HG03442 (cell line): ENCODE data around the gene ILRUN.
"Not testable (repeated sequence)": the region's sequence is repeated elsewhere in the genome, so short reads cannot be mapped to it uniquely, and the experiment has no call there.

Experiments used
- ATAC-seq: cut with Tn5 transposase; IDR thresholded peaks from one replicate; pipeline ENCODE4 v1.9.1; 2021; ENCODE audit warnings: mild to moderate bottlenecking, moderate library complexity; ENCODE audit not compliant: unreplicated experiment

The ILRUN gene

DNA sequence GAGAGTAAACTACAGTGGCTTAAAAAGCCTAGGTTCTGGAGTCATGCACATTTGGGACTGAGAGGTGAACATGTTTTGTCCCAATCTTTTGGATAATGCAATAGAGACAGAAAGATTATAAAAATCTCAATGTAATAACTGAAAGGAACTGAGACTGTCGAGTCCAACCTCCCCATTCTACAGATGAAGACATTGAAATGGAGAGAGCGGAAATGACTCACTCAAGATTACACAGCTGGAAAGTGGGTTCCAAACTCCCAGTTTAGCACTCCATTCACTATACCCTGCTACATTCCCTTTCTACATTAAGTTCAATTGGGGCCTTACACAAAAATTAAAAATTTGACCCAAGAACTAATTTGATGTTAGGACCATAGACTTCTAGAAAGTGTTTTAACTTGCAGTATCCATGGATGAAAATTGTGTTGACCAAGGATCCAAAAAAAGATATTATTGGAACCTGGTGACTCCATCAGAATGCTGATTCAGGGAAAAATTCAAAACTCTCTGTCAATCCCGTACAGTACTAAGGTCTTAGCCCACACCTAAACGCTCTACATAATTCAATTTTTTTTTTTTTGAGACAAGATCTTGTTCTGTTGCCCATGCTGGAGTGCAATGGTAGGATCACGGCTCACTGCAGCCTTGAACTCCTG, 1.5 kb upstream of the ILRUN start:
- no peak for ATAC-seq

DNA sequence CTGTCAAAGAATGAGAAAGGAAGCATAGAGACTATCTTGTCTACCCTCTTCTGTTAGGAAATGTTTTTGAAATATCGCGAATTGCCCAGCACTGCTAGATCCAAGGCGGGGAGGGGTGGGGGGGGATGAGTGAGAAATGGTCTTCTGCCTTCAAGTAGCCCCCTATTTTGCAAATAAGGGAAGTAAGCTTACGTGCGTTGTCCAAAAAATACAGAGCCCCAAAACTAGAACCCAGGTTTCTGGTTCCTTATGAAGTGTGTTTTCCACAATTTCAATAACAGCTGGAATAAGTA, 923 bp upstream of the ILRUN start:
- ATAC-seq: no peak

DNA sequence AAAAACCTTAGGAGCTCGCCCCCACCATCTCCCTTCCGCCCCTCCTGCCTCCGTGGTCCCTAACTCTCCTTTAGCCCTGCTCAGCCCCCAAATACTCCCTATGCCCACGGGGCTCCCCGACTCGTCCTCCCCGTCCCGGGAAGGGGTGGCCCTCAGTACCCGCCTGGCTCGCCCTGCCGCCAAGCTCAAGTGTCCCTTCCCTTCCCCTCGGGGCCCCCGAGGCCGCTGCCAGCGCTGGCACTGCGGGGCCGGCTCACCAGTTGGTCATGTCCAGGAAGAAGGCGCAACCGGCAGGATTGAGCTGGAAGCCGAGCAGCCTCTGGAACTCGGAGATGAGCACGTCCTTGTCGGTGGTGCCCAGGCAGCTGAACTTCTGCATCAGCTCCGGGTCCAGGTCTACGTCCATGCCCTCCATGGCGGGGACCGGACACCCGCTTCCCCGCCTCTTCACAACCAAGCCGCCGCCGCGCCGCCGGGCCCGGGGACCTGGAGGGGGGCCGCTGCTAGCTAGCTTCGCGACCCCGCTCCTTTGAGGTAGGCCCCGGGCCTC, 303 bp downstream of the ILRUN start:
- peak; percentile 31 for ATAC-seq

GRCh38 chr6:34695729-34696188, 808 bp downstream of the ILRUN start:
- ATAC-seq: no peak

DNA sequence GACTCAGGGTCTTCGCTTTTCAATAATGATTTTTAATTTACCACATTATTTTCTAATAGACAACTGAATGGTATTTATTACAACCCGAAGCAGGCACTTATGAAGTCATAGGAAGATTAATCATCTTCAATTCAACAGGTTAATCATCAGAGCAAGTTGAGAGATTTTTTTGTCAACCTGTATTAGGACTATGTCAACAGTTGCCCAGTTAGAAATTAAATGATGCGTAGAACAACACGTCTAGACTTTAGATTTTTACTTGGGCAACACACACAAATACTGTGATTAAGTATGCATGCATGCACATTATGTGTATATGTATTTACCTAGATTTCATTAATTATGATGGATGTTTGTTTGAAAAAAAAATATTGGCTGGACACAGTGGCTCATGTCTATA, 4.3 kb downstream of the ILRUN start:
- ATAC-seq: no peak

DNA sequence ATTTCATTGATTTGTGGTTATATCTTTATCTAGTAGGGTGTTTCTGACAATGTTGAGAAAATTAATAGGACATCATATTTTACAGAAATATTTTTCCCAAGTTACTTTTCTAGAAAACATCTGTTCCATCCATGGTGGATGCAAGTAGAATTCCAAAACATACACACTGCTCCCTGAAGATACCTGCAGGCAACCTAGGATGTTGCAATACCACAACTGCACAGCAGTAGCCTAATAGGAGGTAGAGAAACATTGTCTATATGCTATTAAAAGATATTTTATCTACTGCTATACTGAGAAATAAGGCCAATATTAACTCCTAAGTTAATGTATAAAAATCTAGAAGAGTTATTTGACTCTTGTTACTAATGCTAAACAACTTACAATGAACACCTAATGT, 6.8 kb downstream of the ILRUN start:
- no peak for ATAC-seq

DNA sequence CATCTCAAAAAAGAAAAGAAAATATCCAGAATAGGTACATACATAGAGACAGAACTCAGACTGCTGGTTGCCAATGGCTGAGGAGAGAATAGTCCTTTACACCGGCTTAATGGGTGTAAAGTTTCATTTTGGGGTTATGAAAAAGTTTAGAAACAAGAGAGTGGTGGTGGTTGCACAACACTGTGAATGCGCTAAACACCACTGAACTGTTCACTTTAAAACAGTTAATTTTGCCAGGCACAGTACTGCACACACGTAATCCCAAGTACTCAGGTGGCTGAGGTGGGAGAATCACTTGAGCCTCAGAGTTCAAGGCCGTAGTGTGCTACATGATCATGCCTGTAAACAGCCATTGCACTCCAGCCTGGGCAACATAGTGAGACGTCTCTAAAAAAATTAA, 7.6 kb downstream of the ILRUN start:
- no peak for ATAC-seq

- ATAC-seq: no peak
Observed at GRCh38 chr6:34684919-34685318, 11.6 kb downstream of the ILRUN start.

- ATAC-seq: no peak
Observed at GRCh38 chr6:34684364-34684763, 12.2 kb downstream of the ILRUN start.

DNA sequence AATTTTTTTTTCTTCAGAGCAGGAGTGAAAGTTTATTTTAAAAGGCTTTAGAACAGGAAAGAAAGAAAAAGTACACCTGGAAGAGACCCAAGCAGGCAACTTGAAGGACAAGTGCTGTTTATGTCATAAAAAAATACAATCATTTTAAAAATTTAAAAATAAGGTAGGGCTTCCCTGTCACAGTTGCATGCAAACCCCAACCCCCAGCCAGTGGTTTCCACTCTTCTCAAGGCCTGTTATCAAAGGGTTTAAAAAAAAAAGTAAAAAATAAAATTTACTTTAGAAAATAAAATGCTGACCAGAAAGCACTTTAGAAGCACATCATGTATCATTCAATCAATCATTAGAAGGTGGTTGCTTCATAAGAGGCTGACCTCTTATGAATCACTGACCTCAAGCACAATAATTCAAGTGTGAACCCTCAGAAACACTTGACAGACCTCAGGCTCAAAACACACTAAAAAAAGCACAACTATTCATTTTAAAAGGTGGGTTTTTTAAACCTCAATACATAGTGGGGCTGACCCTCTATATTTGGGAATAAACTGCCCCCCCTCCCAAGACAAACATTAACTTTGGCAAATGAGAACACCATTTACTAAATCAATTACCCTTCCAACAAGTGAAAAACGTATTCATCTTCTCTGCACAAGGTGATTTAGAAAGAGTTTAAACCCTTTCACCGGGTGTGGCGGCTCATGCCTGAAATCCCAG, 15.6 kb downstream of the ILRUN start:
- ATAC-seq: no peak

DNA sequence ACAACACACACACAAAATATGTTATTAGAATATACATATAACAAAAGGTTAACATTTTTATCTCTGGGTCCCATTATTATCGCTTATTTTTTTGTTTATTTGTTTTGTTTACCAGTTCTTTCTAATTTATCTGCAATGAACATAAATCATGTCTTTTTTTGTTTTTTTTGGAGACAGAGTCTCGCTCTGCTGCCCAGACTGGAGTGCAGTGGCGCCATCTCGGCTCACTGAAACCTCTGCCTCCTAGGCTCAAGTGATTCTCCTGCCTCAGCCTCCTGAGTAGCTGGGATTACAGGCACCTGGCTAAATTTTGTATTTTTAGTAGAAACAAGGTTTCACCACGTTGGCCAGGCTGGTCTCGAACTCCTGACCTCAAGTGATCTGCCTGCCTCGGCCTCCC, 16.3 kb downstream of the ILRUN start:
- not testable (repeated sequence) for ATAC-seq

DNA sequence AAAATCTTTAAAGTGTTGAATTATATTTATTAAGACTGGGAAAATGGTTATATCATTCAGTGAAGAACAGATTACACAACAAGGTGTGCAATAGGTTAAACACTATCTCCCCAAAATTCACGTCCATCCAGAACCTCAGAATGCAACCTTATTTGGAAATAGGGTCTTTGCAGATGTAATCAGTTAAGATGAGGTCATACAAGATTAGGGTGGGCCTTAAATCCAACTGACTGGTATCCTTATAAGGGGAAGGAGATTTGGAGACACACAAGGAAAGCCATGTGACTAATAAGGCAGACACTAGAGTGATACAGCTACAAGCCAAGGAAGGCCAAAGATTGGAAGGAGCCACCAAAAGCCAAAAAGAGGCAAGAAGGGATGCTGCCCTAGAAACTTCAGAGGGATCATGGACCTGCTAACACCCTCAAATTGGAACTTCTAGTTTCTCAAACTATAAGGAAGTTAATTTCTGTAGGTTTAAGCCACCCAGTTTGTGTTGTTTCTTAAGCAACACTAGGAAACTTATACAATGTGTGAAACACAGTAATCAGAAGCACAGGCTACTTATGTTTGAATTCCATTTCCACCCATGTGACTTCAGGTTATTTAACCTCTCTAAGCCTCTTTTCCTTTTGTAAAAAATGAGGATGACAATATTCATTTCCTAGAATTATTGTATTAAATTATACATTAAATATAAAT, 16.9 kb downstream of the ILRUN start:
- ATAC-seq: no peak

DNA sequence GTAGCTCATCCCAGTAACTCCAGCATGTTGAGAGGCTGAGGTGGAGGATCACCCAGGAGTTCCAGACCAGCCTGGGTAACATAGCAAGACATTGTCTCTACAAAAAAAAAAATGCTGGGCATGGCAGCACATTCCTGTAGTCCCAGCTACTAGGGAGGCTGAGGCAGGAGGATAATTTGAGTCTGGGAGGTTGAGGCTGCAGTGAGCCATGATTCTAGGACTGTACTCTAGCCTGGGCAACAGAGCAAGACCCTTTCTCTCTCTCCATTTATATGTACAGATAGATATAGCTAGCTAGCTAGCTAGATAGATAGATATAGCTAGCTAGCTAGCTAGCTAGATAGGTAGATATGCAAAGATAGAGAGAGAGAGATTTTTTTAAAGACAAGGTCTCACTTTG, 20.4 kb downstream of the ILRUN start:
- ATAC-seq: no peak

DNA sequence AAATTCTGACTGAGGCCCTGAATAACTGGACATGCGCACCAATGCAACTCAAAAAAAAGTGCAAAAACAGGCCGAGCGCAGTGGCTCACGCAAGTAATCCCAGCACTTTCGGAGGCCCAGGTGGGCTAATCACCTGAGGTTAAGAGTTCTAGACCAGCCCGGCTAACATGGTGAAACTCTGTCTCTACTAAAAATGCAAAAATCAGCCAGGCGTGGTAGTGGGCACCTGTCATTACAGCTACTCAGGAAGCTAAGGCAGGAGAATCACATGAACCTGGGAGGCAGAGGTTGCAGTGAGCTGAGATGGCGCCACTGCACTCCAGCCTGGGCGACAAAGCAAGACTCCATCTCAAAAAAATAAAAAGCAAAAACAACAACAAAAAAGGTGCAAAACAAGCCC, 21.6 kb downstream of the ILRUN start:
- not testable (repeated sequence) for ATAC-seq

- ATAC-seq: no peak
Observed at GRCh38 chr6:34674268-34674639, 22.3 kb downstream of the ILRUN start.

- no peak for ATAC-seq
Observed at GRCh38 chr6:34673064-34673463, 23.5 kb downstream of the ILRUN start.

DNA sequence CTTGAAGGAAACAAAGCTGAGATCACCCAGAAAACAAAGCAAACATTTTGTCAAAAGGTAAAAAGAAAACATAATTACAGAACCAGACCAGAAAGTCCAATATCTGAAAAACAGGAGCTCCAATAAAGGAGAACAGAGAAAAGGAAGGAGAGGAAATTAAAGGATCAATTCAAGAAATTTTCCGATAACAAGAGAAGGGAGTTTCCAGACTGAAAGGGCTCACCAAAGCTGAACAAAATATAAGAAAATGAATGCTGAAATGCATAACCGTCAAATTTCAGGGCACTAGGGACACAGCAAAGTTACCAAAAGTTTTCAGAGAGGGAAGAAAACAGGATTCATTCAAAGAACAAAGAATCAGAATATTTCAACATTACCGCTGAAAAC, 23.9 kb downstream of the ILRUN start:
- ATAC-seq: no peak

DNA sequence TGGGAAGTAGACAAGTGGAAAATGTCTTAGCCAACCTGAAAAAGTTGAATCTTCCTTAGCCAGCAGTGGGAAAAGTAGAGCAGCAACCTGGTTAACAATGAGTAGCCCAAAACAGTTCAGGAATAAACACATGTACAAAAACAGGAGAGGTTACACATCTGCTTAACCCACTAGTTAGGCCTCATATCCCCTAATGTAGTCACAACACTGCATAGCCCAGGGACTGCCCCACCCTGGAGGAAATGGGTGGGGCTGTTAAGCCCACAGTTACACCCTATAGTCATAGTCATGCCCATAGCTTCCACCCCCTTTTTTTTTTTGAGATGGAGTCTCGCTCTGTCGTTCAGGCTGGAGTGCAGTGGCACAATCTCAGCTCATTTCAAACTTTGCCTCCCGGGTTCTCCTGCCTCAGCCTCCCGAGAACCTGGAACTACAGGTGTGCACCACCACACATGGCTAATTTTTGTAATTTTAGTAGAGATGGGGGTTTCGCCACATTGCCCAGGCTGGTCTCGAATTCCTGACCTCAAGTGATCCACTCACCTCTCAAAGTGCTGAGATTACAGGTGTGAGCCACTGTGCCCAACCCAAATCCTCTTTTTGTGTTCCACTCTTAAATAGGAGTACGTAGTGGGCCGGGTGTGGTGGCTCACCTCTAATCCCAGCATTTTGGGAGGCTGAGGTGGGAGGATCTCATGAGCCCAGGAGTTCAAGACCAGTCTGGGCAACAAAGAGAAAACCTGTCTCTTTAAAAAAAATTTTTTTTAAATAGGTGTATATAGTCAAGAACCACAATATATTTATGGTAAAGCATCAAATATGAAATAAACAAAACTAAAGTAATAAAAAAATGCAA, 24.5 kb downstream of the ILRUN start:
- peak; percentile 86 for ATAC-seq

DNA sequence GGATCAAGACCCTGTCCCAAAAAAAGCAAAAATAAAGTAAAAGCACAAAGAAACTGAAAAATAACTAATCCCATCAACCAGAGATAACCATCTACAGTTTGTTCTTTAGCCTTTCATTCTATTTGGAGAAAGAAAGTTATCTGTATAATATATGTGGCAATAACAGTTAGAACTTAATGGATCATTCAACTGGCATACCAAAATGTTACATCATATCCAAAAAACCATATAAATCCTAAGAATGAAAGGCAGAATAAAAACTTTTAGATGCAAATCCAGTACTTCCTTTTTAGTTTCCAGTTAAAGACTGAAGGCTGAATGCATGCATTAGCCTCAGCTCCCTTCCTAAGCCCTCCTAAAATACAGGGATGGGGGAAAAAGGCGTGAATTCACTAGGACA, 25.2 kb downstream of the ILRUN start:
- ATAC-seq: no peak

DNA sequence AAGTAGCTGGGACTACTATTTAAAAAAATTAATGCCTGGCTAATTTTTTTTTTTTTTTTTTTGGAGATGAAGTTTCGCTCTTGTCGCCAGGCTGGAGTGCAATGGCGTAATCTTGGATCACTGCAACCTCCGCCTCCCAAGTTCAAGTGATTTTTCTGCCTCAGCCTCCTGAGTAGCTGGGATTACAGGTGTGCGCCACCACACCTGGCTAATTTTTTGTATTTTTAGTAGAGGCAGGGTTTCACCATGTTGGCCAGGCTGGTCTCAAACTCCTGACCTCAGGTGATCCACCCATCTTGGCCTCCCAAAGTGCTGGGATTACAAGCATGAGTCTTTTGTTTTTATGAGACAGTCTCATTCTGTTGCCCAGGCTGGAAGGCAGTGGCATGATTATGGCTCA, 27.8 kb downstream of the ILRUN start:
- not testable (repeated sequence) for ATAC-seq
